Neural progenitor cell (in vitro differentiated cells): ENCODE data around the gene NPTX1. TPM values are rescaled to one million over a fixed set of nuclear protein-coding genes. Genes with fewer than 3 reads are reported as not detected.

ENCODE experiments used
- DNase-seq: peaks from one replicate; pipeline ENCODE4 v3.0.0-alpha.2; 2016; ENCODE audit warnings: low spot score
- H2AFZ ChIP-seq: fragments of 200-600 bp; sonication (generic); replicated peaks from 2 replicates; pipeline ENCODE4 v1.6.1; 2016; ENCODE audit warnings: antibody characterized with exemption
- H3F3A ChIP-seq: fragments of 200-600 bp; sonication (generic); 2 replicates; pipeline ENCODE4 v1.6.1; 2016; ENCODE audit warnings: antibody characterized with exemption, low read depth
- H3K27ac ChIP-seq: fragments of 200-600 bp; sonication (generic); 2 replicates; pipeline ENCODE4 v1.5.1; 2016; ENCODE audit warnings: mild to moderate bottlenecking
- H3K27me3 ChIP-seq: fragments of 200-600 bp; sonication (generic); 2 replicates; pipeline ENCODE4 v1.6.1; 2016; ENCODE audit warnings: mild to moderate bottlenecking, moderate library complexity
- H3K36me3 ChIP-seq: fragments of 200-600 bp; sonication (generic); 2 replicates; pipeline ENCODE4 v1.5.1; 2016
- H3K4me1 ChIP-seq: fragments of 200-600 bp; sonication (generic); 2 replicates; pipeline ENCODE4 v1.6.1; 2016; ENCODE audit warnings: mixed run types
- H3K4me2 ChIP-seq: fragments of 200-600 bp; sonication (generic); 2 replicates; pipeline ENCODE4 v1.6.1; 2016
- H3K4me3 ChIP-seq: fragments of 200-600 bp; sonication (generic); 2 replicates; pipeline ENCODE4 v1.5.1; 2016
- H3K79me2 ChIP-seq: fragments of 200-600 bp; sonication (generic); 2 replicates; pipeline ENCODE4 v1.6.1; 2016; ENCODE audit warnings: low read depth
- H3K9ac ChIP-seq: fragments of 200-600 bp; sonication (generic); 2 replicates; pipeline ENCODE4 v1.6.1; 2016
- H3K9me3 ChIP-seq: fragments of 200-600 bp; sonication (generic); 2 replicates; pipeline ENCODE4 v1.5.1; 2016; ENCODE audit warnings: low read depth
- H4K20me1 ChIP-seq: fragments of 200-600 bp; sonication (generic); 2 replicates; pipeline ENCODE4 v1.6.1; 2016; ENCODE audit warnings: low read depth
- H3K27ac Mint-ChIP-seq: 3 replicates; pipeline ENCODE4 v1.8.0; 2021; ENCODE audit warnings: mixed read lengths
- H3K27me3 Mint-ChIP-seq: 2 replicates; pipeline ENCODE4 v1.8.0; 2022; ENCODE audit warnings: low read depth, mild to moderate bottlenecking, inconsistent platforms, moderate library complexity, mixed read lengths; ENCODE audit not compliant: insufficient read depth
- H3K36me3 Mint-ChIP-seq: 3 replicates; pipeline ENCODE4 v1.8.0; 2021; ENCODE audit warnings: mixed read lengths
- H3K4me1 Mint-ChIP-seq: 3 replicates; pipeline ENCODE4 v1.8.0; 2021; ENCODE audit warnings: mixed read lengths
- H3K4me3 Mint-ChIP-seq: 3 replicates; pipeline ENCODE4 v1.8.0; 2021; ENCODE audit warnings: mild to moderate bottlenecking, moderate library complexity, mixed read lengths
- H3K9me3 Mint-ChIP-seq: 3 replicates; pipeline ENCODE4 v1.8.0; 2020; ENCODE audit warnings: mixed read lengths
- CTCF ChIP-seq: fragments of 200-600 bp; sonication (generic); IDR thresholded peaks from 2 replicates; pipeline ENCODE4 v1.5.1; 2017; ENCODE audit warnings: antibody characterized with exemption, mild to moderate bottlenecking
- EZH2 ChIP-seq: fragments of 200-600 bp; sonication (generic); IDR thresholded peaks from 2 replicates; pipeline ENCODE4 v1.6.1; 2017; ENCODE audit warnings: antibody characterized with exemption, mild to moderate bottlenecking, moderate library complexity
- EZH2phosphoT487 ChIP-seq: fragments of 200-600 bp; sonication (generic); IDR thresholded peaks from 2 replicates; pipeline ENCODE4 v1.6.1; 2017; ENCODE audit warnings: antibody characterized with exemption
- total RNA-seq: library from RNA; depleted of rRNA; stranded (reverse); fragments of >200 nt; gene quantifications from 2 replicates; pipeline ENCODE4 v1.2.3, GENCODE V29; 2015; ENCODE audit warnings: low replicate concordance

Gene NPTX1
- total RNA-seq, 1 donor from 2014 or later: 2.6 TPM

- Histone ChIP-seq H3K79me2 (no peaks in the 10 kb centered on the region), H2AFZ (no peak overlapping the region), H3F3A (peaks cover 23% of the 10 kb centered on the region), H3K4me3 (peak overlapping the region; percentile 57), H3K27ac (no peak overlapping the region), H4K20me1 (no peaks in the 10 kb centered on the region), H3K27me3 (peaks cover 35% of the 10 kb centered on the region), H3K4me1 (peaks cover 9% of the 10 kb centered on the region), H3K36me3 (no peaks in the 10 kb centered on the region), H3K4me2 (peak overlapping the region; percentile 97), H3K9ac (peak overlapping the region; percentile 94), H3K9me3 (no peaks in the 10 kb centered on the region)
- Mint-ChIP-seq H3K27ac (peak overlapping the region; percentile 99), H3K36me3 (no peaks in the 10 kb centered on the region), H3K9me3 (no peaks in the 10 kb centered on the region), H3K4me1 (peaks cover 30% of the 10 kb centered on the region), H3K27me3 (peaks cover 15% of the 10 kb centered on the region), H3K4me3 (peak overlapping the region; percentile 94)
- TF ChIP-seq EZH2: no peak
- no peak for TF ChIP-seq CTCF
- no peak for TF ChIP-seq EZH2phosphoT487
- no peak for DNase-seq
These were observed 22.3 kb downstream of the NPTX1 start for GRCh38 chr17:80453998-80454556.

- DNase-seq: no peak
- H3K4me1 ChIP-seq: peaks cover 9% of the 10 kb centered on the region
- H3K9ac ChIP-seq: peak overlapping the region; percentile 36
- Mint-ChIP-seq H3K9me3 (no peaks in the 10 kb centered on the region), H3K4me1 (peaks cover 33% of the 10 kb centered on the region), H3K27me3 (peaks cover 14% of the 10 kb centered on the region), H3K27ac (peak overlapping the region; percentile 99), H3K36me3 (peaks cover 2% of the 10 kb centered on the region), H3K4me3 (peak overlapping the region; percentile 94)
- TF ChIP-seq EZH2phosphoT487: no peak
- TF ChIP-seq EZH2: no peak
- no peak for TF ChIP-seq CTCF
- H3K36me3 ChIP-seq: no peaks in the 10 kb centered on the region
- H3K27me3 ChIP-seq: peaks cover 28% of the 10 kb centered on the region
- no peak overlapping the region for H3K27ac ChIP-seq
- no peak overlapping the region for H2AFZ ChIP-seq
- H3K79me2 ChIP-seq: no peaks in the 10 kb centered on the region
- peaks cover 23% of the 10 kb centered on the region for H3F3A ChIP-seq
- no peaks in the 10 kb centered on the region for H4K20me1 ChIP-seq
- peak overlapping the region; percentile 57 for H3K4me3 ChIP-seq
- H3K4me2 ChIP-seq: peak overlapping the region; percentile 97
- no peaks in the 10 kb centered on the region for H3K9me3 ChIP-seq
These were observed 23.0 kb downstream of the NPTX1 start for GRCh38 chr17:80453126-80453997.

GRCh38 chr17:80452173-80452915 is 24.1 kb downstream of the NPTX1 start:
- no peaks in the 10 kb centered on the region for H4K20me1 ChIP-seq
- TF ChIP-seq EZH2 (no peak), CTCF (no peak), EZH2phosphoT487 (no peak)
- DNase-seq: no peak
- no peak overlapping the region for H3K27ac ChIP-seq
- H3K79me2 ChIP-seq: no peaks in the 10 kb centered on the region
- no peak overlapping the region for H3K4me2 ChIP-seq
- peaks cover 18% of the 10 kb centered on the region for H3K27me3 ChIP-seq
- no peak overlapping the region for H2AFZ ChIP-seq
- H3K9me3 Mint-ChIP-seq: no peaks in the 10 kb centered on the region
- peaks cover 23% of the 10 kb centered on the region for H3F3A ChIP-seq
- H3K27ac Mint-ChIP-seq: no peak overlapping the region
- H3K9me3 ChIP-seq: no peaks in the 10 kb centered on the region
- peaks cover 33% of the 10 kb centered on the region for H3K4me1 Mint-ChIP-seq
- no peak overlapping the region for H3K4me3 ChIP-seq
- H3K4me3 Mint-ChIP-seq: peak overlapping the region; percentile 94
- no peak overlapping the region for H3K9ac ChIP-seq
- peaks cover 2% of the 10 kb centered on the region for H3K36me3 Mint-ChIP-seq
- no peaks in the 10 kb centered on the region for H3K36me3 ChIP-seq
- peaks cover 13% of the 10 kb centered on the region for H3K27me3 Mint-ChIP-seq
- peaks cover 9% of the 10 kb centered on the region for H3K4me1 ChIP-seq
